ENCODE results near the gene ZMYM3. TPM values are rescaled to one million over a fixed set of nuclear protein-coding genes. Genes with fewer than 3 reads are reported as not detected.

ZMYM3 gene
- total RNA-seq, 4 donors from 2014 or later: 5.7 to 10.9 (median 8.3) TPM

DNA sequence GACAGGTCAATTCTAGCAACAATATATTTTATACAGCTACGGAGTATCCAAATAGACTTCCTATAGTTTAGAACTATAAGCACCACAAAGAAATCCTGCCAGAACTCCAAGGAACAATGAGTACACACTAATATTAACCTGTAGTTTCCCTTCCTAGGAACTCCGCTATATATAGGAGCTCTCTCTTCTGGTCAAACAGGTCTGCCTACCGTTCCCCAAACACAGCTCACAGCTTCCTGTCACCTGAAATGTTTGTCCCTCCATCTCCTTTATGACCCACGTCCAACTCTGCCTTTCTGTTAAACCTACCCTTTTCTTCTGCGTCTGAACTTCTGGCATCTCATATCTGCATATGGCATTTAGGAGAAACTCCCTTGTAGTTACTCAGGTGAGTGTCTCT is 41.4 kb downstream of the ZMYM3 start:
- no peak overlapping the region for H3K4me3 ChIP-seq
- H3K27me3 ChIP-seq: no peaks in the 10 kb centered on the region
- no peak overlapping the region for H3K27ac ChIP-seq
- H3K4me1 ChIP-seq: peaks cover 0 to 4% (median 0%) of the 10 kb centered on the region in 3 donors
- no peaks in the 10 kb centered on the region for H3K9me3 ChIP-seq
- H3K36me3 ChIP-seq: no peaks in the 10 kb centered on the region
- TF ChIP-seq POLR2A (IDR thresholded peaks at IDR 0.05): no peak
- TF ChIP-seq, protein P1, sequence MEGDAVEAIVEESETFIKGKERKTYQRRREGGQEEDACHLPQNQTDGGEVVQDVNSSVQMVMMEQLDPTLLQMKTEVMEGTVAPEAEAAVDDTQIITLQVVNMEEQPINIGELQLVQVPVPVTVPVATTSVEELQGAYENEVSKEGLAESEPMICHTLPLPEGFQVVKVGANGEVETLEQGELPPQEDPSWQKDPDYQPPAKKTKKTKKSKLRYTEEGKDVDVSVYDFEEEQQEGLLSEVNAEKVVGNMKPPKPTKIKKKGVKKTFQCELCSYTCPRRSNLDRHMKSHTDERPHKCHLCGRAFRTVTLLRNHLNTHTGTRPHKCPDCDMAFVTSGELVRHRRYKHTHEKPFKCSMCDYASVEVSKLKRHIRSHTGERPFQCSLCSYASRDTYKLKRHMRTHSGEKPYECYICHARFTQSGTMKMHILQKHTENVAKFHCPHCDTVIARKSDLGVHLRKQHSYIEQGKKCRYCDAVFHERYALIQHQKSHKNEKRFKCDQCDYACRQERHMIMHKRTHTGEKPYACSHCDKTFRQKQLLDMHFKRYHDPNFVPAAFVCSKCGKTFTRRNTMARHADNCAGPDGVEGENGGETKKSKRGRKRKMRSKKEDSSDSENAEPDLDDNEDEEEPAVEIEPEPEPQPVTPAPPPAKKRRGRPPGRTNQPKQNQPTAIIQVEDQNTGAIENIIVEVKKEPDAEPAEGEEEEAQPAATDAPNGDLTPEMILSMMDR (IDR thresholded peaks at IDR 0.05): no peak
- intact Hi-C loops (cut with DNase I): no loop called here
- 27 to 46% methylated on average over 4 to 5 of the region's 5 CpGs for WGBS, 2 donors
- no peak for DNase-seq

- Histone ChIP-seq H3K4me1 (peaks cover 0 to 4% (median 0%) of the 10 kb centered on the region in 3 donors), H3K4me3 (no peak overlapping the region), H3K27me3 (no peaks in the 10 kb centered on the region), H3K9me3 (no peaks in the 10 kb centered on the region), H3K27ac (no peak overlapping the region), H3K36me3 (no peaks in the 10 kb centered on the region)
- intact Hi-C loops (cut with DNase I): no loop called here
- no peak for TF ChIP-seq POLR2A (IDR thresholded peaks at IDR 0.05)
- TF ChIP-seq, protein P1 (IDR thresholded peaks at IDR 0.05): no peak
- 61 to 67% methylated on average over 2 to 3 of the region's 3 CpGs for WGBS, 2 donors
- DNase-seq: no peak
Observed at GRCh38 chrX:71210816-71211215, 43.1 kb downstream of the ZMYM3 start.

DNA sequence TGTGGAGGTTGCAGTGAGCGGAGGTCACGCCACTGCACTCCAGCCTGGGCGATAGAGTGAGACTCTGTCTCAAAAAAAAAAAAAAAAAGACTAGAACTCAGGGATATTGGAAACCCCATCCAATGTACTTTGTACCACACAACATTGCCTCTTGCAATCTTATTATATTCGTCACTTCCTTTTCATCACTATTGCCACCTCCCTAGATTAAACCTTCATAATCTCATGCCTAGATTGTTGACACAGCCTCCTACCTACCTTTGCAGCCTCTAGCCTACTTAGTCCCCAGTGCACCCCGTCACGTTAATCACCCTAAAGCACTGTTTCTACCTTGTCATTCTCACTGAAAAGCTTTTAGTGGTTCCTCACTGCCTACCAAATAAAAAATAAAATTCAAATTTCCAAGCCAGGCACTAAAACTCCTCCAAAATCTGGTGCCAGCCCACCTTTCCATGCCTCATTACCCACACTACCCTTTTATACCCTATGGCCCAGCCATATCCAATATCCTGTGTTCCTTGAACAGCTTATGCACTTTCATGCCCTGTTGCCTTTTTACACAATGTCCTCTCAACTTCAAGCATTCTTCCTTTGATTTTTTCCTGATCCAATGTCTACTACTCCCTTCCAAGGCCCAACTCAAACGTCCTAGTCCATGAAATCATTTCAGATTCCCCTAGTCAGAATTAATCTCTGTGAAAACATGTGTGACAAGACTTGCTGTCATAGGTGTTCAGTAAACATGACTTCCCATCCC is 54.5 kb downstream of the ZMYM3 start:
- intact Hi-C loops (cut with DNase I): no loop called here
- H3K27me3 ChIP-seq: no peaks in the 10 kb centered on the region
- H3K4me3 ChIP-seq: no peak overlapping the region
- H3K27ac ChIP-seq: no peak overlapping the region
- H3K36me3 ChIP-seq: no peaks in the 10 kb centered on the region
- no peaks in the 10 kb centered on the region for H3K4me1 ChIP-seq
- H3K9me3 ChIP-seq: no peaks in the 10 kb centered on the region
- no peak for DNase-seq
- TF ChIP-seq, protein P1 (IDR thresholded peaks at IDR 0.05): no peak
- no peak for TF ChIP-seq POLR2A (IDR thresholded peaks at IDR 0.05)
- WGBS, 2 donors: 79 to 83% methylated on average over 7 of the region's 7 CpGs

DNA sequence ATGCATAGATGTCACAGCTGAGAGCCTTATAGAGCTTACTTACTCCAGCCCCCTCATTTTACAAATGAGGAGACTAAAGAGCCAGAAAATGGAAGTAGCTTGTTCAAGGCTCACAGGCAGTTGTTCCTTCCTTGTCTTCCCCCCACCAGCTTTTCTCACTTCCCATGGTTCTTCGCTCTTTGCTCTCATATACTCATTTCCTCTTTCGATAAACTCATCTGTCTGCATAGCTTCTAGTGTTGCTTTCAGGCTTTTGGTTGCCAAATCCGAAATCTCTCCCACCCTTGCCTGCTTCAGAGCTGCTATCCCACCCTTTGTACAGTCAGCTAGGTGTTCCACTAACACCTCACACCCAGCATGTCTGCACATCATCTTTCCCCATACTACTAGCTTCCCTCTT is 55.9 kb downstream of the ZMYM3 start:
- no peaks in the 10 kb centered on the region for H3K27me3 ChIP-seq
- WGBS, 2 donors: 60% methylated on average over 3 of the region's 3 CpGs
- no peaks in the 10 kb centered on the region for H3K9me3 ChIP-seq
- no peak overlapping the region for H3K27ac ChIP-seq
- intact Hi-C loops (cut with DNase I): no loop called here
- no peaks in the 10 kb centered on the region for H3K36me3 ChIP-seq
- peak overlapping the region in 3 of 4 donors; percentile 5 to 44 (median 19) for H3K4me3 ChIP-seq
- DNase-seq: no peak
- no peak for TF ChIP-seq POLR2A (IDR thresholded peaks at IDR 0.05)
- TF ChIP-seq, protein P1 (IDR thresholded peaks at IDR 0.05): no peak
- H3K4me1 ChIP-seq: no peaks in the 10 kb centered on the region

DNA sequence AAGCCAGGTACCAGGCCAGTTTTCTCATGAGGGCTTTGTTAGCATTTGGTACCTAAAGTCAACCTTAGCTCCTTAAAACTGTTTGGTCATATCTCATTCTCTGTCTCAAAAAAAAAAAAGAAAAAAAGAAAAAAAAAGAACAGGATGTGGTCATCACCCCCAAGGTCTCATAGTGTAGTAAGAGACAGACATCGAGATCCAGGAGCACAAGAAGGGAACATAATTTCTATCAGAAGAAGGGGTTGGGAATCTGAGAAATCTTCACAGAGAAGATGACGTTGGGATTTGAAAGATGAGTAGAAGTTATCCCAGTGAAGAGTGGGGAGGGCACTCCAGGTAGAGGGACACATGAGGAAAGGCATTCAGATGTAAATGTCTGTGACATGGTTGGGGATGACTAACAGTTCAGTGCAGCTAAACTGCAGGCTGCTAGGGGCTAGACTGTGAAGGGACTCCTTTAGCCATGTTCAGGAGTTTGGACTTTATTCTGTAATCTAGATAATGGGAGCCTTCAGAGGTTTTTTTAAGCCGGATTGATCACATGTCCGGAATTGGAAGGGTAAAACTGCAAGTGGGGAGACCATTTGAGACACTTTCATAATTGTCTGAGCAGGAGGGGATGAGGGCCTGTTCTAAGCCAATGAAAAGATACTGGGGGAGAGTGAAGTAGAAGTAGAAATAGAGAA is 57.8 kb downstream of the ZMYM3 start:
- 56 to 64% methylated on average over 2 to 4 of the region's 4 CpGs for WGBS, 2 donors
- intact Hi-C loops (cut with DNase I): no loop called here
- TF ChIP-seq POLR2A (IDR thresholded peaks at IDR 0.05): no peak
- TF ChIP-seq, protein P1 (IDR thresholded peaks at IDR 0.05): no peak
- DNase-seq: no peak
- H3K9me3 ChIP-seq: no peaks in the 10 kb centered on the region
- H3K27me3 ChIP-seq: no peaks in the 10 kb centered on the region
- no peaks in the 10 kb centered on the region for H3K4me1 ChIP-seq
- peak overlapping the region in 1 of 4 donors; percentile 15 for H3K4me3 ChIP-seq
- H3K27ac ChIP-seq: no peak overlapping the region
- no peaks in the 10 kb centered on the region for H3K36me3 ChIP-seq
